Stimulated activated CD8-positive, alpha-beta memory T cell treated with anti-CD3 and anti-CD28 coated beads, Interleukin-4, amount 100 ng/mL, for 24 hours (primary cell): ENCODE measurements around the gene SEMA4F.
"Not testable (repeated sequence)": the region's sequence is repeated elsewhere in the genome, so short reads cannot be mapped to it uniquely, and the experiment has no call there.

ENCODE experiments used
- DNase-seq: peaks from one replicate; pipeline ENCODE4 v3.0.0-alpha.2; 2020; ENCODE audit warnings: low read depth

The SEMA4F gene, protein sequence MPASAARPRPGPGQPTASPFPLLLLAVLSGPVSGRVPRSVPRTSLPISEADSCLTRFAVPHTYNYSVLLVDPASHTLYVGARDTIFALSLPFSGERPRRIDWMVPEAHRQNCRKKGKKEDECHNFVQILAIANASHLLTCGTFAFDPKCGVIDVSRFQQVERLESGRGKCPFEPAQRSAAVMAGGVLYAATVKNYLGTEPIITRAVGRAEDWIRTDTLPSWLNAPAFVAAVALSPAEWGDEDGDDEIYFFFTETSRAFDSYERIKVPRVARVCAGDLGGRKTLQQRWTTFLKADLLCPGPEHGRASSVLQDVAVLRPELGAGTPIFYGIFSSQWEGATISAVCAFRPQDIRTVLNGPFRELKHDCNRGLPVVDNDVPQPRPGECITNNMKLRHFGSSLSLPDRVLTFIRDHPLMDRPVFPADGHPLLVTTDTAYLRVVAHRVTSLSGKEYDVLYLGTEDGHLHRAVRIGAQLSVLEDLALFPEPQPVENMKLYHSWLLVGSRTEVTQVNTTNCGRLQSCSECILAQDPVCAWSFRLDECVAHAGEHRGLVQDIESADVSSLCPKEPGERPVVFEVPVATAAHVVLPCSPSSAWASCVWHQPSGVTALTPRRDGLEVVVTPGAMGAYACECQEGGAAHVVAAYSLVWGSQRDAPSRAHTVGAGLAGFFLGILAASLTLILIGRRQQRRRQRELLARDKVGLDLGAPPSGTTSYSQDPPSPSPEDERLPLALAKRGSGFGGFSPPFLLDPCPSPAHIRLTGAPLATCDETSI

DNA sequence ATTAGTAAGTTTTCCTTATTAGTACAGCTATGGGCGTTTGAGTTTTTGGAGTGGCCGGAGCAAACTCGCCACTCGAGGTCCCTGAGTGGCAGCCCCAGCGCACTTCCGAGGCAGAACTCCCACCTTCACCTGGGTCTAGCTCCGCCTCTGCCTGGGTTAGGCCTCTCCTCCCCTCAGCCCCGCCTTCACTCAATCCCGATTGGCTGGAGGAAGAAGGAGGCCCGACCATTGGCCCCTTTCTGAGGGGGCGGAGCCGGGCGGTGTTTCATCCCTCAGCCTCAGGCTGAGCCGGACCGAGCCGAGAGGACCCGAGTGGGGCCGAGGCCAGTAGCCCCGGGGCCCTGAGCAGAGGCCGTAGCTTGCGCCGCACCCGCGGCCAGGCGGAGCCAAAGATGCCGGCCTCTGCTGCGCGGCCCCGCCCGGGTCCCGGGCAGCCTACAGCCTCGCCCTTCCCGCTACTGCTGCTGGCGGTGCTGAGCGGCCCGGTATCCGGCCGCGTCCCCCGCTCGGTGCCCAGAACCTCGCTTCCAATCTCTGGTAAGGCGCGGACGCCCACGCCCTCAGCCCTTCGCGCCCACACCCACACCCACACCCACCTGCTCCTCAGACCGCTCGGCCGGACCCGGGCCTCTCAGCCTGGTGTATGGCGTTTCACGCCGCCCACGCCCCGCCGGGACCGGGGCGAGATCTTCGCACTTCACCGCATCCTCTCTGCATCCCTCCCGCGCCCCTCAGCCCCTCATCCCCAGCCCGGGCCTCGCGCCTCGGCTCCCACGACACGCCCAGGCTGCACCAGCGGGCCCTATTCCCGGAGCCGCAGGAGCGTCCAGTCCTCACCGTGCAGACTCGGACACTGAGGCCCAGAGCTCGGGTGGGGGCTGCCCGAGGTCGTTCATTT, at the start of gene SEMA4F:
SEMA4F (plus strand) TSS at position 263 of the 898 bp plus-strand sequence; CDS start at position 393, 130 bp downstream.
- peak; percentile 93 for DNase-seq

- DNase-seq = no peak
These were observed 47.1 kb upstream of the SEMA4F start for GRCh38 chr2:74606927-74607326.

GRCh38 chr2:74617122-74617521, 36.9 kb upstream of the SEMA4F start:
- no peak for DNase-seq

- no peak for DNase-seq
These were observed 35.5 kb upstream of the SEMA4F start for GRCh38 chr2:74618410-74619083.

GRCh38 chr2:74619651-74620297, 34.3 kb upstream of the SEMA4F start:
- no peak for DNase-seq

DNA sequence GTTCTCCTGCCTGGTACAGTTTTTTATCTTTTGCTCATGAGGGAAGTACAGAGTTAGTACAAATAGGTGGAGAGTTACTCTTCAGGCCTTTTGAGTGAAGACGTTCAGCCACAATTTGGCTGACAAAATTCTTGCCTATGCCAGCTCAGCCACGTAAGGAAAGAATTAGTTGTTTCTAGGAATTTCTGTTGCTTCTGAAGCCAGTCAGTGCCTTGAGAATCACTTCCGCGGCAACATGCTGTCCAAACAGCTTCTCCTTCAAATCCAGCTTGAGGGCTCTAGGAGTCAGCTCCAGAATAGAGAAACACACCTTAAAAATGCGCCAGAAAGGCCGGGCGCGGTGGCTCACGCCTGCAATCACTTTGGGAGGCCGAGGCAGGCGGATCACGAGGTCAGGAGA, 33.4 kb upstream of the SEMA4F start:
- DNase-seq = no peak

DNA sequence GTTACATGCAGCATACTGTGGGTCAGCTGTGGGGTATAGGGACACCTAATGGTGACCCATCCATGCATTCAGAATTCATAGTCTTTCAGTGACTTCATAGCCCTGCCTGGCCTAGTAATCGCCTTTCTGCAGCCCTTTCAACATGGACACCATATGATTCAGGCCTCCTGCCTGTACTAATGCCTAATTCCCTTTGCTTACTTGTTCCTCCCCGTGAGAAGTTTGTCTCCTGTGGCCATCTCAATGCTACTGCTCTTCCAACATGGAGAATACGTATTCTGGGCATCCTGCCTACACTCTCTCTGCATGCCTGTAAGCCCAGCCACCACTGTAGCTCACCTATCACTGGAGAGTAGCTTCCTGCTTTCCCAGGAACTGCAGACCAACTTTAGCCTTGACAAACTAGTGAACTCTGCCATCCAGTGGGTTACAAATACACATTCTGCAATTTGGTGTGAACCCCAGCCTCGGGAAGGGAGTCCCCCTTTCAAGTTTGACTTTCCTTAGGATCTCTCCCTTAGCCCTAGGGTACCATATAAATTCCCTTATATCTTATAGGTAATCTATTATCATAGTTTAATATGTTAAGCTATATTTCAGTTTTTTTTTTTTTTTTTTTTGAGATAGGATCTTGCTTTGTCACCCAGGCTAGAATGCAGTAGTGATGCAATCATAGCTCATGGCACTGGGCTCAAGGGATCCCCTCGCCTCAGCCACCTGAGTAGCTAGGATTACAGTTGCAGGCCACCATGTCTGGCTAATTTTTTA, 28.2 kb upstream of the SEMA4F start:
- DNase-seq = no peak

- no peak for DNase-seq
These were observed 25.4 kb upstream of the SEMA4F start for GRCh38 chr2:74628538-74629105.

DNA sequence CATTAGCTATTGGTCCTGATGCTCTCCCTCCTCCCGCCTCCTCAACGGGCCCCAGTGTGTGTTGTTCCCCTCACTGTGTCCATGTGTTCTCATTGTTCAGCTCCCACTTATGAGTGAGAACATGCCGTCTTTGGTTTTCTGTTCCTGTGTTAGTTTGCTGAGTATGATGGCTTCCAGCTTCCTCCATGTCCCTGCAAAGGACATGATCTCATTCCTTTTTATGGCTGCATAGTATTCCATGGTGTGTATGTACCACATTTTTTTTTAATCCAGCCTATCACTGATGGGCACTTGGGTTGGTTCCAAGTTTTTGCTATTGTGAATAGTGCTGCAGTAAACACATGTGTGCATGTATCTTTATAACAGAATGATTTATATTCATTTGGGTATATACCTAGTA, 23.6 kb upstream of the SEMA4F start:
- DNase-seq = not testable (repeated sequence)

GRCh38 chr2:74632209-74632938, 21.7 kb upstream of the SEMA4F start:
- DNase-seq = no peak

- DNase-seq = no peak
These were observed 21.1 kb upstream of the SEMA4F start for GRCh38 chr2:74632939-74633312.

GRCh38 chr2:74639550-74639949, 14.5 kb upstream of the SEMA4F start:
- no peak for DNase-seq

- DNase-seq = no peak
These were observed 8.7 kb upstream of the SEMA4F start for GRCh38 chr2:74645344-74645743.

DNA sequence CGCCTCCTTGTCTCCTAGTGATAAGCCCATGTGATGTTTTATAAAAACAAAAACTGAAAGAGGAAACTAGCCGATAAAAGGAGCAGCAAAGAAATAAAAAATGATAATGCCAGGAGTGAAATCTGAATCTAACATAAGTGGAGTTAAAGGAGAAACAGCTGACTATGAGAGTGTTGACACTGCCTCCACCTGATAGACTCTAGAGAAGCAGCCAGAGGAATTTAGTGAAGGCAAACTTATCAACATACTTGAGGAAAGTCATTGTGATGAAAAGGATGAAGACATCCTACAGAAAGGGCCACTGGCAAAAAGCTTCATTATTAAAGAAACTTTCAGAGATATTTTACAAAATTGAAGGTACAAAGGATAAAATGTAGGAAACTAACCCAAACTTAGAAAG, 7.8 kb upstream of the SEMA4F start:
- no peak for DNase-seq

DNA sequence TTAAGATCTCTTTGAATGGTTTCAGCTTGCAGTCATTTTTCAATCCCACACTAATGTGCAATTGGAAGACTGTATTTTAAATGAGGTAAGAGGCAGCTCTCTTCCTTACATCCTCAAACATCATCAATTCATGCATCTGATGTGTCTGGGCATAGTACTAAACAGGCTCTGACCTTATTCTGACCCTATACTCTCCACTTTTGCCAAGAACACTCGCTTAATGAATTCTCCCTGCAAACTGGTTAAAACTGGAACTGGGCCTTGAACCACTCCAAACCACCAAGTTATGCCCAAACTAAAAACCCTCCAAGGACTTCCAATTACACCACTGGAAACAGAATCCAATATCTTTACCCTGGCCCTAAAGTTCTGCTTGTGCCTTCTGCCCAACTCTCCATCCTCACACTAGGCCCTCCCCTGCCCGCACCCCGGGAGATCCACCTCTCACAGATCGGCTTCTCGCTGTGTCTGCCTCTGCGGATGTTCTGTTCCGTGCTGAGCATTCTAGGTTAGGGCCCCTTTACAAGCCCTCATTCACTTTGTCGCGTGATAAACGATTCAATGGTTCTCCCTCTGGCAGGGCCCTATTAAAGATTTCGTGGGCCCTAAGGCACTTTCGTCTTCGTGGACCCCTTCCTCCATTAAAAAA, 7.1 kb upstream of the SEMA4F start:
- DNase-seq = no peak

GRCh38 chr2:74648009-74648443, 6.0 kb upstream of the SEMA4F start, which contains the start of gene M1AP:
Gene M1AP, minus strand, starts transcription at chr2:74648330. Its CDS starts 8,055 bp downstream, at chr2:74640275.
- DNase-seq = no peak

- no peak for DNase-seq
These were observed 460 bp upstream of the SEMA4F start for GRCh38 chr2:74653589-74653984.

GRCh38 chr2:74655579-74655978, 1.5 kb downstream of the SEMA4F start:
- DNase-seq = no peak

GRCh38 chr2:74658516-74658915, 4.5 kb downstream of the SEMA4F start:
- DNase-seq = no peak
